ENCODE measurements around the gene NCOA1. TPM values are rescaled to one million over a fixed set of nuclear protein-coding genes. Genes with fewer than 3 reads are reported as not detected.
"Not testable (repeated sequence)": the region's sequence is repeated elsewhere in the genome, so short reads cannot be mapped to it uniquely, and the experiment has no call there.

The NCOA1 gene
- polyA plus RNA-seq, 1 donor (not counting 4 experiments of a cell fraction or from before 2014, with no cell fraction given), result 5.0 TPM

- FAIRE-seq (no peak), DNase-seq (ENCODE audit: low read depth, low spot score) (no peak)
- H4K20me1 ChIP-seq (ENCODE audit: control insufficient read depth, extremely low read depth, insufficient read depth, low read length), result no peaks in the 10 kb centered on the region
- H3K4me3 ChIP-seq (ENCODE audit: control insufficient read depth in 2 of 3, extremely low read depth in 1 of 3, insufficient read depth in 2 of 3, low read depth in 1 of 3, low read length in 3 of 3), result no peak overlapping the region
- no peak overlapping the region for H3K9ac ChIP-seq (ENCODE audit: control insufficient read depth, extremely low read depth, insufficient read depth, low read length)
- H3K27ac ChIP-seq (ENCODE audit: control insufficient read depth, insufficient read depth, low read length), result no peak overlapping the region
- no peaks in the 10 kb centered on the region for H3K36me3 ChIP-seq (ENCODE audit: control insufficient read depth in 2 of 2, extremely low read depth in 1 of 2, insufficient read depth in 2 of 2, low read length in 2 of 2)
- dilution Hi-C loops (cut with MboI; ENCODE audit: extremely low pct_ligation_motif_present, low sequenced_read_pairs), result no loop called here
- H3K9me1 ChIP-seq (ENCODE audit: control insufficient read depth, extremely low read depth, insufficient read depth, low read length), result no peaks in the 10 kb centered on the region
- TF ChIP-seq, protein P1, sequence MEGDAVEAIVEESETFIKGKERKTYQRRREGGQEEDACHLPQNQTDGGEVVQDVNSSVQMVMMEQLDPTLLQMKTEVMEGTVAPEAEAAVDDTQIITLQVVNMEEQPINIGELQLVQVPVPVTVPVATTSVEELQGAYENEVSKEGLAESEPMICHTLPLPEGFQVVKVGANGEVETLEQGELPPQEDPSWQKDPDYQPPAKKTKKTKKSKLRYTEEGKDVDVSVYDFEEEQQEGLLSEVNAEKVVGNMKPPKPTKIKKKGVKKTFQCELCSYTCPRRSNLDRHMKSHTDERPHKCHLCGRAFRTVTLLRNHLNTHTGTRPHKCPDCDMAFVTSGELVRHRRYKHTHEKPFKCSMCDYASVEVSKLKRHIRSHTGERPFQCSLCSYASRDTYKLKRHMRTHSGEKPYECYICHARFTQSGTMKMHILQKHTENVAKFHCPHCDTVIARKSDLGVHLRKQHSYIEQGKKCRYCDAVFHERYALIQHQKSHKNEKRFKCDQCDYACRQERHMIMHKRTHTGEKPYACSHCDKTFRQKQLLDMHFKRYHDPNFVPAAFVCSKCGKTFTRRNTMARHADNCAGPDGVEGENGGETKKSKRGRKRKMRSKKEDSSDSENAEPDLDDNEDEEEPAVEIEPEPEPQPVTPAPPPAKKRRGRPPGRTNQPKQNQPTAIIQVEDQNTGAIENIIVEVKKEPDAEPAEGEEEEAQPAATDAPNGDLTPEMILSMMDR (optimal IDR thresholded peaks at IDR 0.05 in 1 of 3, IDR thresholded peaks at IDR 0.05 in 1 of 3, conservative IDR thresholded peaks at IDR 0.05 in 1 of 3; ENCODE audit: extremely low read depth in 1 of 3, insufficient read depth in 2 of 3, low read length in 3 of 3), result no peak
- no peak for TF ChIP-seq EZH2 (IDR thresholded peaks at IDR 0.05; ENCODE audit: low read length)
- H2AFZ ChIP-seq (ENCODE audit: control insufficient read depth, low read length), result no peak overlapping the region
- no peaks in the 10 kb centered on the region for H3K9me3 ChIP-seq (ENCODE audit: control insufficient read depth, low read depth, low read length)
- no peaks in the 10 kb centered on the region for H3K79me2 ChIP-seq (ENCODE audit: control insufficient read depth, insufficient read depth, low read length)
- no peaks in the 10 kb centered on the region for H3K27me3 ChIP-seq (ENCODE audit: control insufficient read depth, extremely low read depth, insufficient read depth, low read length)
- no peak overlapping the region for H3K4me2 ChIP-seq (ENCODE audit: control insufficient read depth, extremely low read depth, insufficient read depth, low read depth, low read length)
- no peaks in the 10 kb centered on the region for H3K4me1 ChIP-seq (ENCODE audit: control insufficient read depth, extremely low read depth, insufficient read depth, low read length)
These were observed 57.0 kb downstream of the NCOA1 start for GRCh38 chr2:24548058-24548457.

DNA sequence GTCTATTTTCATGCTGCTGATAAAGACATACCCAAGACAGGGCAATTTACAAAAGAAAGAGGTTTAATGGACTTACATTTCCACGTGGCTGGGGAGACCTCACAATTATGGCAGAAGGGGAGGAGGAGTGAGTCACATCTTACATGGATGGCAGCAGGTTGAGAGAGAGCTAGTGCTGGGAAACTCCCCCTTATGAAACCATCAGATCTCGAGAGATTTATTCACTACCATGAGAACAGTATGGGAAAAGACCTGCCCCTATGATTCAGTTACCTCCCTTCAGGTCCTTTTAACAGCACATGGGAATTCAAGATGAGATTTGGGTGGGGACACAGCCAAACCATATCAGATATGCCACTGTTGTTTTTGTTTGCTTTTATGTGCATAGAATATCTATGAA lies 59.2 kb downstream of the NCOA1 start:
- H4K20me1 ChIP-seq (ENCODE audit: control insufficient read depth, extremely low read depth, insufficient read depth, low read length); H3K36me3 ChIP-seq (ENCODE audit: control insufficient read depth in 2 of 2, extremely low read depth in 1 of 2, insufficient read depth in 2 of 2, low read length in 2 of 2); H3K4me3 ChIP-seq (ENCODE audit: control insufficient read depth in 2 of 3, extremely low read depth in 1 of 3, insufficient read depth in 2 of 3, low read depth in 1 of 3, low read length in 3 of 3); H3K4me1 ChIP-seq (ENCODE audit: control insufficient read depth, extremely low read depth, insufficient read depth, low read length); H3K79me2 ChIP-seq (ENCODE audit: control insufficient read depth, insufficient read depth, low read length); dilution Hi-C loops (cut with MboI; ENCODE audit: extremely low pct_ligation_motif_present, low sequenced_read_pairs); H3K27me3 ChIP-seq (ENCODE audit: control insufficient read depth, extremely low read depth, insufficient read depth, low read length); H3K9me1 ChIP-seq (ENCODE audit: control insufficient read depth, extremely low read depth, insufficient read depth, low read length); H3K4me2 ChIP-seq (ENCODE audit: control insufficient read depth, extremely low read depth, insufficient read depth, low read depth, low read length); H2AFZ ChIP-seq (ENCODE audit: control insufficient read depth, low read length); DNase-seq (ENCODE audit: low read depth, low spot score); H3K27ac ChIP-seq (ENCODE audit: control insufficient read depth, insufficient read depth, low read length); H3K9me3 ChIP-seq (ENCODE audit: control insufficient read depth, low read depth, low read length); FAIRE-seq; H3K9ac ChIP-seq (ENCODE audit: control insufficient read depth, extremely low read depth, insufficient read depth, low read length): not testable (repeated sequence)

- dilution Hi-C loops (cut with MboI; ENCODE audit: extremely low pct_ligation_motif_present, low sequenced_read_pairs), result no loop called here
- no peaks in the 10 kb centered on the region for H3K4me1 ChIP-seq (ENCODE audit: control insufficient read depth, extremely low read depth, insufficient read depth, low read length)
- no peak overlapping the region for H3K4me3 ChIP-seq (ENCODE audit: control insufficient read depth in 2 of 3, extremely low read depth in 1 of 3, insufficient read depth in 2 of 3, low read depth in 1 of 3, low read length in 3 of 3)
- no peak for DNase-seq (ENCODE audit: low read depth, low spot score)
- no peaks in the 10 kb centered on the region for H3K27me3 ChIP-seq (ENCODE audit: control insufficient read depth, extremely low read depth, insufficient read depth, low read length)
- no peaks in the 10 kb centered on the region for H3K79me2 ChIP-seq (ENCODE audit: control insufficient read depth, insufficient read depth, low read length)
- no peak for TF ChIP-seq EZH2 (IDR thresholded peaks at IDR 0.05; ENCODE audit: low read length)
- TF ChIP-seq, protein P1 (optimal IDR thresholded peaks at IDR 0.05 in 1 of 3, IDR thresholded peaks at IDR 0.05 in 1 of 3, conservative IDR thresholded peaks at IDR 0.05 in 1 of 3; ENCODE audit: extremely low read depth in 1 of 3, insufficient read depth in 2 of 3, low read length in 3 of 3), result no peak
- H3K27ac ChIP-seq (ENCODE audit: control insufficient read depth, insufficient read depth, low read length), result no peak overlapping the region
- H3K4me2 ChIP-seq (ENCODE audit: control insufficient read depth, extremely low read depth, insufficient read depth, low read depth, low read length), result no peak overlapping the region
- no peak overlapping the region for H3K9ac ChIP-seq (ENCODE audit: control insufficient read depth, extremely low read depth, insufficient read depth, low read length)
- no peak overlapping the region for H2AFZ ChIP-seq (ENCODE audit: control insufficient read depth, low read length)
- no peak for FAIRE-seq
- H3K36me3 ChIP-seq (ENCODE audit: control insufficient read depth in 2 of 2, extremely low read depth in 1 of 2, insufficient read depth in 2 of 2, low read length in 2 of 2), result no peaks in the 10 kb centered on the region
- H4K20me1 ChIP-seq (ENCODE audit: control insufficient read depth, extremely low read depth, insufficient read depth, low read length), result no peaks in the 10 kb centered on the region
- H3K9me3 ChIP-seq (ENCODE audit: control insufficient read depth, low read depth, low read length), result no peaks in the 10 kb centered on the region
- no peaks in the 10 kb centered on the region for H3K9me1 ChIP-seq (ENCODE audit: control insufficient read depth, extremely low read depth, insufficient read depth, low read length)
These were observed 60.0 kb downstream of the NCOA1 start for GRCh38 chr2:24551016-24551415.

Measured in keratinocyte (primary cell).